ENCODE data around the gene TMED6.

Gene TMED6

DNA sequence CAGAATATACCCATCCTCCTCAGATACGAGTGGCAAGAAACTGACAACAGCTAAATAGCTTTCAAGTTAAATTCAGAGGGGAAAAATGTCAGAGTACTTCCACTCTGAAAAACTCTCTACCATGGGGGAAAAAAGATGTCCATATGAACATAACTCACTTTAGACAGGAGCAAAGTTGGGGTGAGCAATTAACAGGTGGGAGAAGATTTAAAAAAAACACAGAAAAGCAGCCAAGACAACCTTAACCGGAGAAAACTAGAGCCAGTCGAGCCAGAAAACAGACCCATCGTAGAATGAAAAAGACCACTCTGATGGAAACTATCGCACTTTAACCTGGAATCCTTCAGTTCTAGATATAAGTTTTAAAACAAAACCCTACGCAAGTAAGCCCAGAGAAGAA lies 33.4 kb upstream of the TMED6 start:
- peak overlapping the region; percentile 77 to 93 (median 89) for H3K4me2 ChIP-seq
- H4K20me1 ChIP-seq, result peaks cover 0 to 32% (median 0%) of the 10 kb centered on the region in 11 experiments; a peak in 9 of 22 replicates
- peaks cover 32 to 55% (median 46%) of the 10 kb centered on the region in 10 experiments for H3K4me1 ChIP-seq
- H3K27me3 ChIP-seq, result no peaks in the 10 kb centered on the region
- TF ChIP-seq Cebpa-rat (IDR thresholded peaks at IDR 0.05), result no peak
- H3K4me3 ChIP-seq, result peak overlapping the region; percentile 68 to 90 (median 80)
- peak overlapping the region; percentile 87 to 98 (median 95) for H3K9ac ChIP-seq
- H3K36me3 ChIP-seq, result peaks cover 30 to 46% (median 44%) of the 10 kb centered on the region in 11 experiments
- peak overlapping the region; percentile 78 to 97 (median 94) for H3K27ac ChIP-seq
- H3K9me3 ChIP-seq (replicated peaks in 1 of 11), result no peaks in the 10 kb centered on the region

DNA sequence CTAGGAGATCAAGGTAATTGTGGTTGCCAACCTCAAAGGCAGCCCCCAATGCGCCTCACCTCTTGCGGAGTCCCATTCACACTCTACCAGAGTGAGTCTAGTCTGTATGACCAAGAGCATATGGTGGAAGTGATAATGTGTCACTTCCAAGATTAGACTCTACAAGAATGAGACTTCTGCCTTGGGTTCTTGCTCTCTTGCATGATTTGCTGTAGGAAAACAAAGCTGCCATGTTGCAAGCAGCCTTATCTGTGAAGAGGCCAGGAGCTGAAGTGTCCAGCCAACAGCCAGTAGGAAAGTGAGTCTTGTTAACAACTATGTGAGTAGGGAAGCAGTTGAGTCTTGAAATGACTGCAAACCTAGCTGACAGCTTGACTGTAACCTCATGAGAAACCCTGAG lies 30.8 kb upstream of the TMED6 start:
- H3K9me3 ChIP-seq (replicated peaks in 1 of 11), result peaks cover 0 to 8% (median 0%) of the 10 kb centered on the region in 11 experiments; a peak in 3 of 22 replicates
- peak overlapping the region; percentile 77 to 93 (median 89) for H3K4me2 ChIP-seq
- H3K9ac ChIP-seq, result no peak overlapping the region
- peak overlapping the region in 5 of 11 experiments; percentile 2 to 79 (median 55); a peak in 7 of 22 replicates for H3K27ac ChIP-seq
- no peak for TF ChIP-seq Cebpa-rat (IDR thresholded peaks at IDR 0.05)
- H3K4me1 ChIP-seq, result peaks cover 32 to 71% (median 52%) of the 10 kb centered on the region in 10 experiments
- peak overlapping the region in 3 of 10 experiments; percentile 15 to 90 (median 39); a peak in 3 of 20 replicates for H3K4me3 ChIP-seq
- peaks cover 55 to 72% (median 69%) of the 10 kb centered on the region in 11 experiments for H3K36me3 ChIP-seq
- peaks cover 0 to 33% (median 0%) of the 10 kb centered on the region in 11 experiments; a peak in 9 of 22 replicates for H4K20me1 ChIP-seq
- no peaks in the 10 kb centered on the region for H3K27me3 ChIP-seq

DNA sequence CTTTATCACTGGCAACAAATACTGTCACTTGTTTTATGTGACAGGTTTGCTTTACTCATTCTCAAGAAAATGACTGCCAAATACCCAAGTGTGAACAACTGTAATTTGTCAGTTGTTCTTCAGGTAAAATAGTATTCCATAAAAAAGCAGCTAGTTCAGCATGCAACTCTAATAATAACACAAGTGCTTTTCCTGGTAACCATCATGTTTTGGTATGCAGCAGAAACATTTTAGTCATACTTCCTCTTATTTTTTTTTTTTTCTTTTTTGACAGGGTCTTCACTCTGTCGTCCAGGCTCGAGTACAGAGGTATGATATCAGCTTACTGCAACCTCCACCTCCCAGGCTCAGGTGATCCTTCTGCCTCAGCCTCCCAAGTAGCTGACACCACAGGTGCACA lies 29.6 kb upstream of the TMED6 start:
- peak overlapping the region in 8 of 11 experiments; percentile 15 to 58 (median 30); a peak in 10 of 22 replicates for H3K9ac ChIP-seq
- TF ChIP-seq Cebpa-rat (IDR thresholded peaks at IDR 0.05), result no peak
- peak overlapping the region in 1 of 10 experiments; percentile 15; a peak in 3 of 20 replicates for H3K4me3 ChIP-seq
- H3K4me1 ChIP-seq, result peaks cover 32 to 67% (median 50%) of the 10 kb centered on the region in 10 experiments
- H3K36me3 ChIP-seq, result peaks cover 67 to 84% (median 81%) of the 10 kb centered on the region in 11 experiments
- H3K27me3 ChIP-seq, result no peaks in the 10 kb centered on the region
- H3K9me3 ChIP-seq (replicated peaks in 1 of 11), result peaks cover 0 to 18% (median 10%) of the 10 kb centered on the region in 11 experiments; a peak in 11 of 22 replicates
- H3K27ac ChIP-seq, result peak overlapping the region in 9 of 11 experiments; percentile 19 to 79 (median 55); a peak in 14 of 22 replicates
- H3K4me2 ChIP-seq, result peak overlapping the region; percentile 77 to 93 (median 89); a peak in 21 of 22 replicates
- H4K20me1 ChIP-seq, result peaks cover 0 to 33% (median 0%) of the 10 kb centered on the region in 11 experiments; a peak in 9 of 22 replicates

DNA sequence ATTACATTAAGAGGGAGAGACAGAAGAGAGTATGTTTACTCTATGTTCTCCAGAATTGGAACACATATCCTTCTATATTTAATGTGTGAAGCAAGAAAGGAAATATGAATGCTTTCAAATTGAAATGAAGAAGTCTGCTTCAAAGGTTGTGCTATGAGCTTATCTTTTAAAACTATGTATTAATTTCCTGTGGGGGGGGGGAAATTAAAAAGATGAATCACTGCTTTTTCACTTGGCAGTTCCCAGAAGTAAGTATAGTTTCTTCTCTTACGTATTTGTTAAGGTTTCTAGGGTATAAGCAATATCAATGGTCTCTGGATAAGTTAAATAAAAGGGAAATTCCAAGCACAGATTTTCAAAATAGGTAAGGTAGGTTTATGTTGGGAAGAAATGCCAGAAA lies 27.2 kb upstream of the TMED6 start:
- Histone ChIP-seq H4K20me1 (peaks cover 0 to 27% (median 4%) of the 10 kb centered on the region in 11 experiments; a peak in 10 of 22 replicates), H3K27me3 (no peaks in the 10 kb centered on the region), H3K4me3 (no peak overlapping the region), H3K4me1 (peaks cover 37 to 66% (median 51%) of the 10 kb centered on the region in 10 experiments), H3K27ac (no peak overlapping the region), H3K9me3 (replicated peaks in 1 of 11) (peaks cover 0 to 31% (median 24%) of the 10 kb centered on the region in 11 experiments; a peak in 17 of 22 replicates), H3K4me2 (peak overlapping the region in 4 of 11 experiments; percentile 12 to 31 (median 18); a peak in 4 of 22 replicates), H3K36me3 (peaks cover 74 to 100% (median 97%) of the 10 kb centered on the region in 11 experiments), H3K9ac (peak overlapping the region in 1 of 11 experiments; percentile 3; a peak in 1 of 22 replicates)
- no peak for TF ChIP-seq Cebpa-rat (IDR thresholded peaks at IDR 0.05)

DNA sequence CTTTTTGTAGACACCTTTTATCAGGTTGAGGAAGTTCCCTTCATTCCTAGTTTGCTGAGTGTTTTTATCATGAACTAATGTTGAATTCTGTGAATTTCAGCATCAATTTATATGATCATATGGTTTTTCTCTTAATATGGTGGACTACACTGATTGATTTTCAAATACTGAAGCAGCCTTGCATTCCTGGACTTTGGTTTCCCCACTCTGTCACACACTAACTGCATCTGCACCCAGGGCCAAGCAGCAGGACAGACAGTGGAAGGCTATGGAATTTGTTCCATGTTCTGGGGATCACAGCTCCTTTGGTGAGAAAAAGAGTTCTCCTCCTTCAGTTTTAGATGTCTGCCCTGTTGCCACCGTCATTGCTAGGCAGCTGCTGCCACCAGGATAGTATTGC lies 26.4 kb upstream of the TMED6 start:
- Histone ChIP-seq H3K9ac (no peak overlapping the region), H3K27me3 (no peaks in the 10 kb centered on the region), H3K4me2 (no peak overlapping the region), H3K4me1 (peaks cover 37 to 66% (median 50%) of the 10 kb centered on the region in 10 experiments), H3K36me3 (peaks cover 74 to 100% (median 93%) of the 10 kb centered on the region in 11 experiments), H3K27ac (peak overlapping the region in 4 of 11 experiments; percentile 4 to 44 (median 24); a peak in 3 of 22 replicates), H3K4me3 (no peak overlapping the region), H3K9me3 (replicated peaks in 1 of 11) (peaks cover 0 to 31% (median 24%) of the 10 kb centered on the region in 11 experiments; a peak in 17 of 22 replicates), H4K20me1 (peaks cover 0 to 23% (median 9%) of the 10 kb centered on the region in 11 experiments; a peak in 11 of 22 replicates)
- TF ChIP-seq Cebpa-rat (IDR thresholded peaks at IDR 0.05), result no peak

DNA sequence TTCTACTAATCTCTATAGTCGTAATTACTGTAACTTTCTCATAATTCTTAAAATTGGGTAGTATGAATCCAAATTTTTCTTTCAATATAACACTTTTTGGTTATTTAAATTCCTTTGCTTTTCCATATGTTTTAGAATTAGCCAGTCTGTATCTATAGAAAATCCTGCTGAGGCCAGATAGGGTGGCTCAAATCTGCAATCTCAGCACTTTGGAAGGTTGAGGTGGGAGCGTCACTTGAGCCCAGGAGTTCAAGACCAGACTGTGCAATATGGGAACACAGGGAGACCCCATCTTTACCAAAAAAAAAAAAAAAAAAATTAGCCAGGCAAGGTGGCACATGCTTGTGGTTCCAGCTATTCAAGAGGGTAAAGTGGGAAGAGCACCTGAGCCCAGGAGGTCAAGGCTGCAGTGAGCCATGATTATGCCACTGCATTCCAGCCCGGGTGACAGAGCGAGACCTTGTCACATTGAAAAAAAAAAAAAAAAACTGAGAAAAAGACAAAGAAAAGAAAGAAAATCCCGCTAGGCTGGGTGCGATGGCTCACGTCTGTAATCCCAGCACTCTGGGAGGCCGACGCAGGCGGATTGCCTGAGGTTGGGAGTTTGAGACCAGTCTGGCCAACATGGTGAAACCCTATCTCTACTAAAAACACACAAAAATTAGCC lies 24.9 kb upstream of the TMED6 start:
- Histone ChIP-seq H3K4me3 (no peak overlapping the region), H3K9me3 (replicated peaks in 1 of 11) (peaks cover 0 to 31% (median 24%) of the 10 kb centered on the region in 11 experiments; a peak in 17 of 22 replicates), H3K27ac (0 out of 22 replicates have a peak overlapping the region, but pooled peaks of 1 of the 11 experiments have one; percentile 1), H3K4me1 (peaks cover 29 to 66% (median 51%) of the 10 kb centered on the region in 10 experiments), H3K4me2 (no peak overlapping the region), H3K36me3 (peaks cover 75 to 98% (median 85%) of the 10 kb centered on the region in 11 experiments), H3K27me3 (no peaks in the 10 kb centered on the region), H4K20me1 (peaks cover 0 to 20% (median 7%) of the 10 kb centered on the region in 11 experiments; a peak in 10 of 22 replicates), H3K9ac (no peak overlapping the region)
- no peak for TF ChIP-seq Cebpa-rat (IDR thresholded peaks at IDR 0.05)

DNA sequence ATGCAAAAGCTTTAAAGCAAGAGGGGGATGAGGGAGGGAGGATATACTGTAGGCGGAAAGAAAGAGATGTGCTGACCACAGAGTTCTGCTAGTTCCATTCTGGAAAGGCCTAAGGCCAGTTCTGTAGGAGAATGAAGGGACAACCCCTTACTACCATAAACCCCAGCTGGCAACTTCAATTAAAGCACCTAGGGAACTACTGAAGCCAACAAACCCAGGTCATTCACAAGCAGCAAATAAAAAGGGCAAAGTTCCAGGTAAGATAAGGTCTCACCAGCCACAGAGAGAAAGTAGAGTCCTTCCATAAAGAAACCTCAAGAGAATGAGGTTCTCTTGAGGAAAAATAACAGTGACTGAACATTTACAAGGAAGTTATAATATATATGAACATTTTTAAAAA lies 21.4 kb upstream of the TMED6 start:
- Histone ChIP-seq H3K4me3 (no peak overlapping the region), H3K9me3 (replicated peaks in 1 of 11) (peaks cover 0 to 48% (median 37%) of the 10 kb centered on the region in 11 experiments; a peak in 17 of 22 replicates), H3K4me2 (peak overlapping the region; percentile 49 to 79 (median 66)), H3K4me1 (peaks cover 0 to 74% (median 69%) of the 10 kb centered on the region in 10 experiments), H3K9ac (peak overlapping the region in 9 of 11 experiments; percentile 30 to 76 (median 65); a peak in 17 of 22 replicates), H3K27ac (peak overlapping the region in 10 of 11 experiments; percentile 29 to 91 (median 85); a peak in 19 of 22 replicates), H3K27me3 (no peaks in the 10 kb centered on the region), H3K36me3 (peaks cover 73 to 98% (median 90%) of the 10 kb centered on the region in 11 experiments), H4K20me1 (peaks cover 0 to 23% (median 0%) of the 10 kb centered on the region in 11 experiments; a peak in 5 of 22 replicates)
- no peak for TF ChIP-seq Cebpa-rat (IDR thresholded peaks at IDR 0.05)

DNA sequence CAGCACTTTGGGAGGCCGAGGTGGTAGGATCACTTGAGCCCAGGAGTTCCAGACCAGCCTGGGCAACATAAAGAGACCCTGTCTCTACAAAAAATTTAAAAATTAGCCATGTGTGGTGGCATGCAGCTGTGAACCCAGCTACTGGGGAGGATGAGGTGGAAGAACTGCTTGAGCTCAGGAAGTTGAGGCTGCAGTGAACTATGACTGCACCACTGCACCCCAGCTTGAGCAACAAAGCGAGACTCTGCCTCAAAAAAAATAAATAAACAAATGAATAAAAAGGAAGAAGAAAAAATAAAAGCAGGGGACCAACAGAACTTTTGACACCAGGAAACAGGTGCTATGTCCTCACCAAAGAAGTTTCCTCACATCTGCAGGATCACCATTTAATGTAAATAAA lies 20.0 kb upstream of the TMED6 start:
- Histone ChIP-seq H3K27me3 (no peaks in the 10 kb centered on the region), H4K20me1 (peaks cover 0 to 36% (median 0%) of the 10 kb centered on the region in 11 experiments; a peak in 5 of 22 replicates), H3K27ac (peak overlapping the region in 10 of 11 experiments; percentile 8 to 91 (median 85); a peak in 19 of 22 replicates), H3K9ac (peak overlapping the region in 7 of 11 experiments; percentile 61 to 76 (median 73); a peak in 15 of 22 replicates), H3K36me3 (peaks cover 73 to 98% (median 90%) of the 10 kb centered on the region in 11 experiments), H3K4me2 (peak overlapping the region; percentile 3 to 79 (median 63); a peak in 20 of 22 replicates), H3K4me3 (peak overlapping the region in 4 of 10 experiments; percentile 8 to 20 (median 11); a peak in 2 of 20 replicates), H3K4me1 (peaks cover 0 to 88% (median 82%) of the 10 kb centered on the region in 10 experiments), H3K9me3 (replicated peaks in 1 of 11) (peaks cover 0 to 41% (median 29%) of the 10 kb centered on the region in 11 experiments; a peak in 17 of 22 replicates)
- TF ChIP-seq Cebpa-rat (IDR thresholded peaks at IDR 0.05), result peak in 7 of 11 experiments; percentile 52 to 85 (median 77); a peak in 13 of 22 replicates
